ENCODE data around the gene ASPN. TPM values are rescaled to one million over a fixed set of nuclear protein-coding genes. Genes with fewer than 3 reads are reported as not detected.

Gene ASPN
- total RNA-seq, 2 experiments from 2014 or later, result not detected

DNA sequence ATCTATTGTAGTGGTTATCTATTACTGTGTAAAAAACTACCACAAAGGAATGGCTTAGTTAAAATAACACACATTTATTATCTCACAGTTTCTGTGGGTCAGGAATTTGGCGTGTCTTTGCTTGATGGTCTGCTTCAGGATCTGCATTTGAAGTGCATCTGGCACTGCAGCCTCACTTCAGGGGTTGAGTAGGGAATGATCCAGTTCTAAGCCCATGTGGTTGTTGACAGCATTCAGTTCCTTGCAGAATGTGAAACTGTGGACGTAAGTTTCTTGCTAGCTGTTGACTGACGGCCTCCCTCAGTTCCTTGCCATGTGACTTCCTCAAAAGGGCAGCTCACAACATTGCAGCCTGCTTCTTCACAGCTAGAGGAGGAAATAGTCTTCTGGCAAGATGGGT, 75.8 kb downstream of the ASPN start:
- no peaks in the 10 kb centered on the region for H3K9me3 Mint-ChIP-seq
- ATAC-seq (peak; percentile 88), DNase-seq (peak; percentile 45)
- ChIA-PET POLR2A (no interaction called here), CTCF (no interaction called here)
- H3K27ac Mint-ChIP-seq, result peak overlapping the region; percentile 79
- intact Hi-C loops (cut with micrococcal nuclease), result no loop called here
- no peaks in the 10 kb centered on the region for H3K27me3 Mint-ChIP-seq
- H3K36me3 Mint-ChIP-seq (ENCODE audit: low read depth), result peaks cover 2% of the 10 kb centered on the region
- TF ChIP-seq CTCF (IDR thresholded peaks at IDR 0.05), result no peak
- peaks cover 29% of the 10 kb centered on the region for H3K4me1 Mint-ChIP-seq (ENCODE audit: low read depth)
- H3K4me3 Mint-ChIP-seq, result peak overlapping the region; percentile 18

Small RNA genes lying within 50 kb of the gene (microRNA-seq; reads per million reads assigned to microRNA genes)
- gene MIR4670 (ENCODE audit: borderline microRNAs expressed, borderline replicate concordance), result not detected

Other genes starting within 250 kb of the ASPN start
- gene IARS1, start 188.8 kb downstream of the ASPN start, total RNA-seq, result 100 to 1,000 TPM; 247 to 251 TPM
- gene NOL8, start 157.2 kb downstream of the ASPN start, total RNA-seq, result 10 to 100 TPM; 44.1 to 46.5 TPM
- 10 to 100 TPM; 22.5 to 28.7 TPM for gene CENPP, start 156.6 kb downstream of the ASPN start, total RNA-seq
- not detected for gene OGN, start 77.9 kb downstream of the ASPN start, total RNA-seq
- not detected for gene OMD, start 58.0 kb downstream of the ASPN start, total RNA-seq
- not detected for gene ECM2, start 53.5 kb upstream of the ASPN start, total RNA-seq
- gene IPPK, start 187.6 kb upstream of the ASPN start, total RNA-seq, result 10 to 100 TPM; 12.5 to 15.8 TPM

Measured in activated CD8-positive, alpha-beta T cell treated with anti-CD3 and anti-CD28 coated beads for 36 hours (primary cell).